Stimulated activated CD4-positive, alpha-beta T cell treated with anti-CD3 and anti-CD28 coated beads, Interleukin-4, amount 100 ng/mL, for 24 hours (primary cell): ENCODE measurements around the gene SORD.

Experiments
- DNase-seq: peaks from one replicate; pipeline ENCODE4 v3.0.0-alpha.2; 2020

The SORD gene

GRCh38 chr15:45118131-45118588 lies 95.2 kb downstream of the SORD start:
- DNase-seq = peak; percentile 89

GRCh38 chr15:45118996-45119395 lies 96.0 kb downstream of the SORD start:
- DNase-seq = no peak

- DNase-seq = no peak
These were observed 97.3 kb downstream of the SORD start for GRCh38 chr15:45120081-45120972.

- DNase-seq = no peak
These were observed 98.0 kb downstream of the SORD start for GRCh38 chr15:45121020-45121419.

GRCh38 chr15:45121706-45122417 lies 98.9 kb downstream of the SORD start:
- DNase-seq = no peak

- no peak for DNase-seq
These were observed 99.7 kb downstream of the SORD start for GRCh38 chr15:45122719-45123118.

GRCh38 chr15:45123397-45123796 lies 100.4 kb downstream of the SORD start:
- no peak for DNase-seq

- peak; percentile 36 for DNase-seq
These were observed 103.7 kb downstream of the SORD start for GRCh38 chr15:45126535-45127158.
